Astrocyte (in vitro differentiated cells and primary cell): ENCODE measurements around the gene HSPG2. TPM values are rescaled to one million over a fixed set of nuclear protein-coding genes. Genes with fewer than 3 reads are reported as not detected.

Source experiments
- DNase-seq: peaks from one replicate; pipeline ENCODE4 v3.0.0-alpha.2; 2010; ENCODE audit warnings: low read depth
- FAIRE-seq: peaks from 2 replicates; lab custom pipeline; 2011; peaks lifted over from hg19 to GRCh38; lab: Jason Lieb, UNC
- H2AFZ ChIP-seq: 2 replicates; pipeline ENCODE4 v1.6.0; 2012; ENCODE audit warnings: low read depth, low read length, inconsistent platforms
- H3K27ac ChIP-seq: 2 replicates; pipeline ENCODE4 v1.5.1; 2011; ENCODE audit warnings: low read depth, low read length, inconsistent platforms
- H3K27me3 ChIP-seq: 2 replicates; pipeline ENCODE4 v1.6.0; 2011; ENCODE audit warnings: low read length, inconsistent platforms; ENCODE audit not compliant: insufficient read depth
- H3K36me3 ChIP-seq: 2 replicates; pipeline ENCODE4 v1.5.1; 2011; ENCODE audit warnings: low read length, inconsistent platforms; ENCODE audit not compliant: insufficient read depth
- H3K4me1 ChIP-seq: 2 replicates; pipeline ENCODE4 v1.5.1; 2011; ENCODE audit warnings: low read length, inconsistent platforms; ENCODE audit not compliant: insufficient read depth
- H3K4me2 ChIP-seq: 2 replicates; pipeline ENCODE4 v1.6.0; 2012; ENCODE audit warnings: low read length, inconsistent platforms
- H3K4me3 ChIP-seq: 2 replicates; pipeline ENCODE4 v1.5.1; 2011; ENCODE audit warnings: low read depth, mild to moderate bottlenecking, low read length, inconsistent platforms; ENCODE audit not compliant: insufficient read depth
- H3K79me2 ChIP-seq: 2 replicates; pipeline ENCODE4 v1.6.0; 2012; ENCODE audit warnings: mild to moderate bottlenecking, low read length, inconsistent platforms; ENCODE audit not compliant: insufficient read depth
- H3K9ac ChIP-seq: 2 replicates; pipeline ENCODE4 v1.6.0; 2012; ENCODE audit warnings: mild to moderate bottlenecking, low read length, inconsistent platforms
- H3K9me3 ChIP-seq: 2 replicates; pipeline ENCODE4 v1.5.1; 2012; ENCODE audit warnings: low read depth, mild to moderate bottlenecking, low read length, inconsistent platforms; ENCODE audit not compliant: insufficient read depth
- H4K20me1 ChIP-seq: 2 replicates; pipeline ENCODE4 v1.6.0; 2012; ENCODE audit warnings: low read length, inconsistent platforms; ENCODE audit not compliant: insufficient read depth
- H3K27ac Mint-ChIP-seq: one replicate; pipeline ENCODE4 v1.8.0; 2021; ENCODE audit warnings: mild to moderate bottlenecking, mixed read lengths; ENCODE audit not compliant: unreplicated experiment
- H3K27me3 Mint-ChIP-seq: one replicate; pipeline ENCODE4 v1.8.0; 2021; ENCODE audit warnings: low read depth, mixed read lengths; ENCODE audit not compliant: unreplicated experiment
- H3K36me3 Mint-ChIP-seq: one replicate; pipeline ENCODE4 v1.8.0; 2021; ENCODE audit warnings: low read depth, mixed read lengths; ENCODE audit not compliant: unreplicated experiment
- H3K4me1 Mint-ChIP-seq: one replicate; pipeline ENCODE4 v1.8.0; 2021; ENCODE audit warnings: low read depth, mixed read lengths; ENCODE audit not compliant: unreplicated experiment
- H3K4me3 Mint-ChIP-seq: one replicate; pipeline ENCODE4 v1.8.0; 2021; ENCODE audit warnings: mild to moderate bottlenecking, moderate library complexity, mixed read lengths; ENCODE audit not compliant: unreplicated experiment
- H3K9me3 Mint-ChIP-seq: one replicate; pipeline ENCODE4 v1.8.0; 2021; ENCODE audit warnings: mild to moderate bottlenecking, mixed read lengths; ENCODE audit not compliant: unreplicated experiment
- EZH2 ChIP-seq: IDR thresholded peaks from 2 replicates; pipeline ENCODE4 v1.6.1; 2012; ENCODE audit warnings: mild to moderate bottlenecking, low read length, inconsistent platforms; ENCODE audit not compliant: insufficient read depth
- total RNA-seq: library from RNA; stranded (reverse); gene quantifications from 2 replicates; pipeline ENCODE4 v1.2.1, GENCODE V29; 2021
- TF ChIP-seq, protein P1 (sequence below): IDR thresholded peaks from 2 replicates; pipeline ENCODE4 v1.5.1; 2011; ENCODE audit warnings: low read depth, mild to moderate bottlenecking, inconsistent platforms, low read length, moderate library complexity; ENCODE audit not compliant: insufficient read depth

Gene HSPG2
- total RNA-seq, 1 donor from 2014 or later, result 249 TPM

DNA sequence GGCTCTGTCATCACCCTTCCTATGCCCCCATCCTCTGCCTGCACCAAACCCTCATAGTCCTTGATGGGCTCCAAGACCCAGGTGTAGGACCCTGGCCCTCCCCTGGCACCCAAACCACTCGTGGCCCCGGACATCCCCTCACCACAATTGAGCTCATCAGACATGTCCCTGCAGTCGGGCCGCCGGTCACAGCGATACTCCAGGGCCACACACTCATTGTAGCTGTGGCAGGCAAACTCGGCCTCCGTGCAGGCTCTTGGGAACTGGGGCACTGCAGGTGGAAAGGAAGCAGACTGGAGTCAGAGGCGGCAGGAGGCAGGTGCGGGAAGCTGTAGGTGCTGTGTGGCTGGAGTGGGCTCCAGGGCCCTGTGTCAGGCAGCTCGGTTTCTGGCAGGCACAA lies 49.3 kb downstream of the HSPG2 start:
- Mint-ChIP-seq H3K4me1 (no peaks in the 10 kb centered on the region), H3K27ac (no peak overlapping the region), H3K27me3 (no peaks in the 10 kb centered on the region), H3K36me3 (peaks cover 32% of the 10 kb centered on the region), H3K9me3 (no peaks in the 10 kb centered on the region), H3K4me3 (no peak overlapping the region)
- Histone ChIP-seq H3K9me3 (no peaks in the 10 kb centered on the region), H3K4me3 (no peak overlapping the region), H3K79me2 (no peaks in the 10 kb centered on the region), H4K20me1 (peaks cover 17% of the 10 kb centered on the region), H3K9ac (no peak overlapping the region), H3K27me3 (no peaks in the 10 kb centered on the region), H2AFZ (no peak overlapping the region), H3K4me1 (no peaks in the 10 kb centered on the region), H3K4me2 (no peak overlapping the region), H3K36me3 (peaks cover 16% of the 10 kb centered on the region), H3K27ac (no peak overlapping the region)
- FAIRE-seq (no peak), DNase-seq (no peak)
- TF ChIP-seq EZH2, result no peak
- TF ChIP-seq, protein P1, sequence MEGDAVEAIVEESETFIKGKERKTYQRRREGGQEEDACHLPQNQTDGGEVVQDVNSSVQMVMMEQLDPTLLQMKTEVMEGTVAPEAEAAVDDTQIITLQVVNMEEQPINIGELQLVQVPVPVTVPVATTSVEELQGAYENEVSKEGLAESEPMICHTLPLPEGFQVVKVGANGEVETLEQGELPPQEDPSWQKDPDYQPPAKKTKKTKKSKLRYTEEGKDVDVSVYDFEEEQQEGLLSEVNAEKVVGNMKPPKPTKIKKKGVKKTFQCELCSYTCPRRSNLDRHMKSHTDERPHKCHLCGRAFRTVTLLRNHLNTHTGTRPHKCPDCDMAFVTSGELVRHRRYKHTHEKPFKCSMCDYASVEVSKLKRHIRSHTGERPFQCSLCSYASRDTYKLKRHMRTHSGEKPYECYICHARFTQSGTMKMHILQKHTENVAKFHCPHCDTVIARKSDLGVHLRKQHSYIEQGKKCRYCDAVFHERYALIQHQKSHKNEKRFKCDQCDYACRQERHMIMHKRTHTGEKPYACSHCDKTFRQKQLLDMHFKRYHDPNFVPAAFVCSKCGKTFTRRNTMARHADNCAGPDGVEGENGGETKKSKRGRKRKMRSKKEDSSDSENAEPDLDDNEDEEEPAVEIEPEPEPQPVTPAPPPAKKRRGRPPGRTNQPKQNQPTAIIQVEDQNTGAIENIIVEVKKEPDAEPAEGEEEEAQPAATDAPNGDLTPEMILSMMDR, result no peak

DNA sequence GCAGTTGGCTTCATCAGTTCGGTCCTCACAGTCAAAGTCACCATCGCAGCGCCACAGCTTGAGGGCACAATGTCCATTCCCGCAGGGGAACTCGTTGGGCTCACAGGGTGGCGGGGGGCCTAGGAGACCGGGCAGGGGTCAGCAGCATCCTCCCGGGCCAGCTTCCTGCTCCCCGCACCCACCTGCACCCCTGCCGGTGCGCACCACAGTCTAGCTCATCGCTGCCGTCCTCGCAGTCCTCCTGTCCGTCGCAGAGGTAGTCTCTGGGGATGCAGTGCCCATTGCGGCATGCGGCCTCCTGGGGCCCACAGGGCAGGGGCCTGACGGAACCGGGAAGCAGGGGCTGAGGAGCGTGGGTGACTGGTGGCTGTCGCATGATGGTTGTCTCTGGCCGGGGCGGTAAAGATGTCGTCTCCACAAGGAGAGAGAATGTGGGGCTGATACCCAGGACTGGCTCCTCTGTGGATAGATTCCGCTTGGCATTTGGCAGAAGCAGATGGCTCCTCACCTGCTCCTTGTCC lies 49.8 kb downstream of the HSPG2 start:
- H3K9me3 ChIP-seq, result no peaks in the 10 kb centered on the region
- peaks cover 16% of the 10 kb centered on the region for H3K36me3 ChIP-seq
- no peaks in the 10 kb centered on the region for H3K27me3 Mint-ChIP-seq
- no peak overlapping the region for H2AFZ ChIP-seq
- H3K4me2 ChIP-seq, result no peak overlapping the region
- no peaks in the 10 kb centered on the region for H3K4me1 Mint-ChIP-seq
- no peak overlapping the region for H3K27ac ChIP-seq
- H3K27ac Mint-ChIP-seq, result no peak overlapping the region
- H4K20me1 ChIP-seq, result peaks cover 20% of the 10 kb centered on the region
- H3K9me3 Mint-ChIP-seq, result no peaks in the 10 kb centered on the region
- H3K4me3 Mint-ChIP-seq, result no peak overlapping the region
- DNase-seq, result no peak
- H3K36me3 Mint-ChIP-seq, result peaks cover 36% of the 10 kb centered on the region
- H3K27me3 ChIP-seq, result no peaks in the 10 kb centered on the region
- no peak overlapping the region for H3K4me3 ChIP-seq
- TF ChIP-seq, protein P1, result no peak
- no peak for TF ChIP-seq EZH2
- no peak for FAIRE-seq
- no peak overlapping the region for H3K9ac ChIP-seq
- no peaks in the 10 kb centered on the region for H3K4me1 ChIP-seq
- H3K79me2 ChIP-seq, result no peaks in the 10 kb centered on the region

DNA sequence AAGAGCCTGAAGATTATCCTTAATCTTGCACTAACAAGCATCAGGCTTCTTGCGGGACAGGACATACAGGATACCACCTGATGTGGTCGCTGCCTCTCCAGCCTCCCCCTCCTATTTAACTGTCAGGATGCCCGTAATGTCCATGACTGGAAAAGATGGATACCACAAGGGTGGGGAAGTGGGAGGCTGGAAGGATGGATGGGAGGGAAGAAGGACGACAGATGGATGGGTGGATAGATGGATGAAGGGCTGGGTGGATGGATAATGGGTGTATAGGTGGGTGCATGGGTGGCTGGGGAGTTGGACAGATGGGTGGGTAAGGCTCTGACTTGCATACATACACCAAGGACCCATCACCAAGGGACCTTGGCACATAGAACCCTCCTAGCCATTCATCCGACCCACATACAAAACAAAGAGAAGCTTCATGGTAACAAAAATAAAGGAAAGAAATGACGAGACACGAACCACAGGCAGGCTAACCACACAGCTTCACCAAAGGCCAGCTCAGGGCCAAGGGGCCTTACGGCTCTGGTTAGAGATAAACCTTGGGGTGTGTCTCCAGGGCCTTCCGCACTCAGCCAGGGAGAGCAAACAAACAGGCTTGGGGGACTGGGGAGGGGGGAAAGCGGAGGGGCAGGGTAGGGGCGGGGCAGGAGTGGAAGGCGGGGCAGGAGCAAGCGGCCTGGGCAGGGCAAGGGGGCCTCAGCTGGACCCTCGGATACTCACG lies 50.5 kb downstream of the HSPG2 start:
- Mint-ChIP-seq H3K4me3 (no peak overlapping the region), H3K36me3 (peaks cover 33% of the 10 kb centered on the region), H3K4me1 (no peaks in the 10 kb centered on the region), H3K27me3 (no peaks in the 10 kb centered on the region), H3K27ac (no peak overlapping the region), H3K9me3 (no peaks in the 10 kb centered on the region)
- TF ChIP-seq, protein P1, result no peak
- TF ChIP-seq EZH2, result no peak
- Histone ChIP-seq H3K4me2 (no peak overlapping the region), H3K27me3 (no peaks in the 10 kb centered on the region), H3K9ac (no peak overlapping the region), H3K4me3 (no peak overlapping the region), H3K9me3 (no peaks in the 10 kb centered on the region), H2AFZ (no peak overlapping the region), H3K79me2 (no peaks in the 10 kb centered on the region), H3K27ac (no peak overlapping the region), H4K20me1 (peaks cover 18% of the 10 kb centered on the region), H3K4me1 (no peaks in the 10 kb centered on the region), H3K36me3 (peaks cover 16% of the 10 kb centered on the region)
- FAIRE-seq, result no peak
- DNase-seq, result no peak
